Activated T-cell treated with anti-CD3 and anti-CD28 coated beads for 4 hours (primary cell): ENCODE results near the gene CYP2C18.
"Not testable (repeated sequence)": the region's sequence is repeated elsewhere in the genome, so short reads cannot be mapped to it uniquely, and the experiment has no call there.

Experiments used
- DNase-seq: peaks from one replicate; pipeline ENCODE4 v3.0.0-alpha.2; 2020

CYP2C18 gene

DNA sequence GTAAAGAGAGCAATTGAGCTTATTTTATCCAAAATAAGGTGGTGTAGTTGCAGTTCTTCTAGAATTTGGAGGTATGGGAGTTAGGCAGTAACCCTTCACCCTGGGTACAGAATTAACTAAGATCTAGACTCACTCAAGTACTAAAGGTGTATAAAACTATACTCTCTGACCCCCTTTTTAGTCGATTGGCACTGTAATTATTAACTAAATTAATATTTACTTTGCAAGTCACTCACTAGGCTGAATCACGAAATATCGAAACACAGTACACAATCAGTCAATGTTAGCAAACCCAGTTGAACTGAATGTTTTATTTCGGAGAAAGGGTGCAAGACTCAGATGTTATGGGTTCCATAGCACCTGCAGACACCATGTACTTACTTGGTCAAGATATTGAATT, 64.3 kb downstream of the CYP2C18 start:
- DNase-seq = no peak

DNA sequence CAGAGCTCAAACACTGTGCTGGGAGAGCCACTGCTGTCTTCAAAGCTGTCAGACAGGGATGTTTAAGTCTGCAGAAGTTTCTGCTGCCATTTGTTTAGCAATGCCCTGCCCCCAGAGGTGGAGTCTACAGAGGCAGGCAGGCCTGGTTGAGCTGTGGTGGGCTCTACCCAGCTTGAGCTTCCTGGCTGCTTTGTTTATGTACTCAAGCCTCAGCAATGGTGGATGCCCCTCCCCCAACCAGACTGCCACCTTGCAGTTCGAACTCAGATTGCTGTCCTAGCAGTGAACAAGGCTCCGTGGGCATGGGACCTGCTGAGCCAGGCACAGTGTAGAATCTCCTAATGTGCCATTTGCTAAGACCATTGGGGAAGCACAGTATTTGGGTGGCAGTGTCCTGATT, 74.4 kb downstream of the CYP2C18 start:
- DNase-seq = no peak

- DNase-seq = no peak
These were observed 77.2 kb downstream of the CYP2C18 start for GRCh38 chr10:94760586-94761178.

DNA sequence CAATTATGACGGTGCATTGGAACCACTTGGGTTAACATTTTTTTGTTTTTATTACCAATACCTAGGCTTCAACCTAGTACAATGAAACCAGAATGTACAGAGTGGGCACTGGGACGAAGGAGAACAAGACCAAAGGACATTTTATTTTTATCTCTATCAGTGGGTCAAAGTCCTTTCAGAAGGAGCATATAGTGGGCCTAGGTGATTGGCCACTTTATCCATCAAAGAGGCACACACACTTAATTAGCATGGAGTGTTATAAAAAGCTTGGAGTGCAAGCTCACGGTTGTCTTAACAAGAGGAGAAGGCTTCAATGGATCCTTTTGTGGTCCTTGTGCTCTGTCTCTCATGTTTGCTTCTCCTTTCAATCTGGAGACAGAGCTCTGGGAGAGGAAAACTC, 78.9 kb downstream of the CYP2C18 start, which contains the start of gene CYP2C19:
Gene CYP2C19 (plus strand): TSS at position 289 of the 400 bp plus-strand sequence. CDS start 25 bp downstream, at position 314.
- DNase-seq = no peak

- not testable (repeated sequence) for DNase-seq
These were observed 91.9 kb downstream of the CYP2C18 start for GRCh38 chr10:94775425-94775824.

GRCh38 chr10:94777886-94778458, 94.4 kb downstream of the CYP2C18 start:
- no peak for DNase-seq

DNA sequence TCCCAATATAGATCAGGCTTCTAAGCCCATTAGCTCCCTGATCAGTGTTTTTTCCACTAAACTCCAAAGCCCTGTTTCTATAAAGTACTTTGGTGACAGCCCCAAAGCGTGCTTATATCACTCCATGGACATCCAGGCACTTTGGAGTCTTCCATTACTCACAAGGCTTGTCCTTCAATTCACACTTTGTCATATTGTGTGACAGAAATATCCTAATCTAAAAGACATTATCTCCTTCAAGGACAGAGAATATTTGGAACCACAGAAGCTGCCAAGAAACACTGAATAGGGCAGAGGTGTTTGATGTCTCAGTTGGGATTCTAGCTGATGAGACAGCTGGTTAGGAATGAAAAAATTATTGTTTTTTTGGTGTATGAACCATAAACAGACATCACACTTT, 97.3 kb downstream of the CYP2C18 start:
- no peak for DNase-seq

DNA sequence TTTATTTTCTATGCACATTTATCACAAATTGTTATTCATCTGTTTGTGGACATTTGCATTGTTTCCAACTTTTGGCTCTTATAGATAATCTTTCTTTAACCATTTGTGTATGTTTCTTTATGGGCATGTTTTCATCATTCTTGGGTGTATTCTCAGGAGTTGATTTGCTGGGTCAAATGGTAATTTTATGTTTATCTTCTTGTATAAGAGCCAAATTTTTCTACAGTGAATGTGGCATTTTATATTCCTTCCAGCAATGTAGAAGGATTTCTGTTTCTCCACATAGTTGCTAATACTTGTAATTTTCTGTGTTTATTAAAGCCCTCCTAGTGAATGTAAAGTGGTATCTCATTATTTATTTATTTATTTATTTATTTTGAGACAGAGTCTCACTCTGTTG, 100.7 kb downstream of the CYP2C18 start:
- DNase-seq = no peak

DNA sequence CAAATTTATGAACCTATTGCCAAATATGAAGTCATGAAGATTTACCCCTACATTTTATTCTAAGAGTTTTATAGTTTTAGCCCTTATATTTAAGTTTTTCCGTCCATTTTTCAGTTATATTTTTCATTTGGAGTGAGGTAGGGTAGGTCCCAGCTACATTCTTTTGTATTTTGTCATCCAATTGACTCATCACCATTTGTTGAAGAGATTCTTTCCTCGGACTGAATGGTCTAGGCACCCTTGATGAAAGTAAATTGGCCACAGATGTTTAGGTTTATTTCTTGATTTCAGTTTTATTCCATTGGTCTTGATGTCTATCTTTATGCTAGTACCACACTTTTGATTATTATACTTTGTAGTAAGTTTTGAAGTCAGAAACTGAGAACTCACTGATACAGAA, 101.7 kb downstream of the CYP2C18 start:
- DNase-seq = no peak
